ENCODE measurements around the gene TRIM71.

DNA sequence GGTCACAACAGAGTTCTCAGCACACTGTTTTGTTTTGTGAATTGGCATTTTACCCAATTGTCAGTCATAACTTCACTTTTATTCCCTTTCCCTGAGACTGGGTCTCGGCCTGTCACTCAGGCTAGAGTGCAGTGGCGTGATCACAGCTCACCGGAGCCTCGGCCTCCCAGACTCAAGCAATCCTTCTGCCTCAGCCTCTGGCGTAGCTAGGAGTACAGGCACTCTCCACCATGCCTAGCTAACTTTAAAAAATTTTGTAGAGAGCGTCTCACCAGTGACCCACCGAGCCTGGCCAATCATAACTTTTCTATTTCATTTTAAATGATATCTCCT is 26.5 kb downstream of the TRIM71 start:
- TF ChIP-seq, protein P1, sequence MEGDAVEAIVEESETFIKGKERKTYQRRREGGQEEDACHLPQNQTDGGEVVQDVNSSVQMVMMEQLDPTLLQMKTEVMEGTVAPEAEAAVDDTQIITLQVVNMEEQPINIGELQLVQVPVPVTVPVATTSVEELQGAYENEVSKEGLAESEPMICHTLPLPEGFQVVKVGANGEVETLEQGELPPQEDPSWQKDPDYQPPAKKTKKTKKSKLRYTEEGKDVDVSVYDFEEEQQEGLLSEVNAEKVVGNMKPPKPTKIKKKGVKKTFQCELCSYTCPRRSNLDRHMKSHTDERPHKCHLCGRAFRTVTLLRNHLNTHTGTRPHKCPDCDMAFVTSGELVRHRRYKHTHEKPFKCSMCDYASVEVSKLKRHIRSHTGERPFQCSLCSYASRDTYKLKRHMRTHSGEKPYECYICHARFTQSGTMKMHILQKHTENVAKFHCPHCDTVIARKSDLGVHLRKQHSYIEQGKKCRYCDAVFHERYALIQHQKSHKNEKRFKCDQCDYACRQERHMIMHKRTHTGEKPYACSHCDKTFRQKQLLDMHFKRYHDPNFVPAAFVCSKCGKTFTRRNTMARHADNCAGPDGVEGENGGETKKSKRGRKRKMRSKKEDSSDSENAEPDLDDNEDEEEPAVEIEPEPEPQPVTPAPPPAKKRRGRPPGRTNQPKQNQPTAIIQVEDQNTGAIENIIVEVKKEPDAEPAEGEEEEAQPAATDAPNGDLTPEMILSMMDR (IDR thresholded peaks at IDR 0.05) = no peak
- no peak for TF ChIP-seq POLR2A (IDR thresholded peaks at IDR 0.05)
